Thyroid gland (tissue), 4 donors: ENCODE data around the gene CIITA. TPM values are rescaled to one million over a fixed set of nuclear protein-coding genes. Genes with fewer than 3 reads are reported as not detected.

Experiments
- DNase-seq, 2 donors: peaks; one replicate each; pipeline ENCODE4 v3.0.0-alpha.2; 2019
- H3K27ac ChIP-seq, 3 donors: fragments of 200-600 bp; sonication (generic); 1 replicate in 2 of 3; 2 replicates in 1 of 3; pipeline ENCODE4 v1.5.1; 2016 to 2019; ENCODE audit warnings: mild to moderate bottlenecking in 1 of 3, moderate library complexity in 1 of 3
- H3K27me3 ChIP-seq: fragments of 200-600 bp; sonication (generic); one replicate; pipeline ENCODE4 v1.5.1; 2019
- H3K36me3 ChIP-seq, 2 donors: fragments of 200-600 bp; sonication (generic); one replicate each; pipeline ENCODE4 v1.5.1; 2016 to 2019
- H3K4me1 ChIP-seq, 2 donors: fragments of 200-600 bp; sonication (generic); one replicate each; pipeline ENCODE4 v1.5.1; 2017 to 2019
- H3K4me3 ChIP-seq, 3 donors: fragments of 200-600 bp; sonication (generic); replicated peaks in 1 of 3; 1 replicate in 2 of 3; 2 replicates in 1 of 3; pipeline ENCODE4 v1.5.1; 2016; ENCODE audit warnings: mild to moderate bottlenecking in 1 of 3
- H3K9me3 ChIP-seq: fragments of 200-600 bp; sonication (generic); one replicate; pipeline ENCODE4 v1.5.1; 2017
- POLR2A ChIP-seq, 2 donors: fragments of 450-650 bp; IDR thresholded peaks; one replicate each; pipeline ENCODE4 v1.6.1; 2017; ENCODE audit warnings: antibody characterized with exemption in 2 of 2, mild to moderate bottlenecking in 2 of 2, moderate library complexity in 1 of 2
- WGBS, 2 donors: methylation state at CpG; one replicate each; pipeline ENCODE4 v1.1.5; 2017; 5-methylcytosine and 5-hydroxymethylcytosine counted together
- intact Hi-C: fragments of 100-400 bp; cut with DNase I; formaldehyde crosslinking; loops from one replicate; pipeline ENCODE4 v1.15.1; 2023
- total RNA-seq, 4 donors: library from RNA; depleted of rRNA; stranded (reverse); fragments of >200 nt; gene quantifications; one replicate each; pipeline ENCODE4 v1.2.3, GENCODE V29; 2016
- TF ChIP-seq, protein P1 (sequence below), 6 experiments: fragments of 200-600 bp in 3 of 6; fragments of 450-650 bp in 3 of 6; sonication (generic) in 3 of 6; IDR thresholded peaks; one replicate each; pipeline ENCODE4 v1.5.1; 2016 to 2019; ENCODE audit warnings: antibody characterized with exemption in 6 of 6, mild to moderate bottlenecking in 2 of 6, inconsistent platforms in 1 of 6, moderate library complexity in 1 of 6

CIITA gene
- total RNA-seq, 4 donors from 2014 or later = 1.8 to 14.3 (median 10.0) TPM

DNA sequence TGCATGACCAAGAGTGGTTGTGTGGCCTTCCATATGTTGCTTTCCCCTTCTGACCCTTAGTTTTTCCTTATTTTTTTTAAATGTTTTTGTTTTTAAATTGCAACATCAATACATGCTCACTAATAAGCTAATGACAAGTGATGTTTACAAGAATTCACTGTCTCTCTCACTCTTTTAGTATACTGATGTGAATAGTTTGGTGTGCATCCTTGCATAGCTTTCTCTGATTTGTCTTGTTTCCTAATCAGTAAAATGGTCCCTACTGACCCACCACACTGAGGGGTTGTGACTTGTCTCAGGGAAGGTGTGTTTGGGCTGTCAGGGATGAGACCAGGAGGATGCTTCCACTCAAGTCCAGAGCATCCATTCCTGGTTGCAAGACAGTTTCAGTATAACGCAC, 26.0 kb downstream of the CIITA start:
- no peaks in the 10 kb centered on the region for H3K36me3 ChIP-seq
- no peaks in the 10 kb centered on the region for H3K27me3 ChIP-seq
- DNase-seq = no peak
- H3K4me1 ChIP-seq = peaks cover 5 to 10% of the 10 kb centered on the region in 2 donors
- WGBS, 2 donors = 95 to 100% methylated on average over 1 of the region's 1 CpG
- no peaks in the 10 kb centered on the region for H3K9me3 ChIP-seq
- H3K27ac ChIP-seq = no peak overlapping the region
- no peak for TF ChIP-seq POLR2A (IDR thresholded peaks at IDR 0.05)
- TF ChIP-seq, protein P1, sequence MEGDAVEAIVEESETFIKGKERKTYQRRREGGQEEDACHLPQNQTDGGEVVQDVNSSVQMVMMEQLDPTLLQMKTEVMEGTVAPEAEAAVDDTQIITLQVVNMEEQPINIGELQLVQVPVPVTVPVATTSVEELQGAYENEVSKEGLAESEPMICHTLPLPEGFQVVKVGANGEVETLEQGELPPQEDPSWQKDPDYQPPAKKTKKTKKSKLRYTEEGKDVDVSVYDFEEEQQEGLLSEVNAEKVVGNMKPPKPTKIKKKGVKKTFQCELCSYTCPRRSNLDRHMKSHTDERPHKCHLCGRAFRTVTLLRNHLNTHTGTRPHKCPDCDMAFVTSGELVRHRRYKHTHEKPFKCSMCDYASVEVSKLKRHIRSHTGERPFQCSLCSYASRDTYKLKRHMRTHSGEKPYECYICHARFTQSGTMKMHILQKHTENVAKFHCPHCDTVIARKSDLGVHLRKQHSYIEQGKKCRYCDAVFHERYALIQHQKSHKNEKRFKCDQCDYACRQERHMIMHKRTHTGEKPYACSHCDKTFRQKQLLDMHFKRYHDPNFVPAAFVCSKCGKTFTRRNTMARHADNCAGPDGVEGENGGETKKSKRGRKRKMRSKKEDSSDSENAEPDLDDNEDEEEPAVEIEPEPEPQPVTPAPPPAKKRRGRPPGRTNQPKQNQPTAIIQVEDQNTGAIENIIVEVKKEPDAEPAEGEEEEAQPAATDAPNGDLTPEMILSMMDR (IDR thresholded peaks at IDR 0.05) = no peak
- intact Hi-C loops = no loop called here
- H3K4me3 ChIP-seq = no peak overlapping the region

DNA sequence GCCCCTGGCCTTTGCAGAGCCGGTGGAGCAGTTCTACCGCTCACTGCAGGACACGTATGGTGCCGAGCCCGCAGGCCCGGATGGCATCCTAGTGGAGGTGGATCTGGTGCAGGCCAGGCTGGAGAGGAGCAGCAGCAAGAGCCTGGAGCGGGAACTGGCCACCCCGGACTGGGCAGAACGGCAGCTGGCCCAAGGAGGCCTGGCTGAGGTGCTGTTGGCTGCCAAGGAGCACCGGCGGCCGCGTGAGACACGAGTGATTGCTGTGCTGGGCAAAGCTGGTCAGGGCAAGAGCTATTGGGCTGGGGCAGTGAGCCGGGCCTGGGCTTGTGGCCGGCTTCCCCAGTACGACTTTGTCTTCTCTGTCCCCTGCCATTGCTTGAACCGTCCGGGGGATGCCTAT, 29.5 kb downstream of the CIITA start:
- TF ChIP-seq, protein P1 (IDR thresholded peaks at IDR 0.05) = no peak
- TF ChIP-seq POLR2A (IDR thresholded peaks at IDR 0.05) = no peak
- no peak for DNase-seq

DNA sequence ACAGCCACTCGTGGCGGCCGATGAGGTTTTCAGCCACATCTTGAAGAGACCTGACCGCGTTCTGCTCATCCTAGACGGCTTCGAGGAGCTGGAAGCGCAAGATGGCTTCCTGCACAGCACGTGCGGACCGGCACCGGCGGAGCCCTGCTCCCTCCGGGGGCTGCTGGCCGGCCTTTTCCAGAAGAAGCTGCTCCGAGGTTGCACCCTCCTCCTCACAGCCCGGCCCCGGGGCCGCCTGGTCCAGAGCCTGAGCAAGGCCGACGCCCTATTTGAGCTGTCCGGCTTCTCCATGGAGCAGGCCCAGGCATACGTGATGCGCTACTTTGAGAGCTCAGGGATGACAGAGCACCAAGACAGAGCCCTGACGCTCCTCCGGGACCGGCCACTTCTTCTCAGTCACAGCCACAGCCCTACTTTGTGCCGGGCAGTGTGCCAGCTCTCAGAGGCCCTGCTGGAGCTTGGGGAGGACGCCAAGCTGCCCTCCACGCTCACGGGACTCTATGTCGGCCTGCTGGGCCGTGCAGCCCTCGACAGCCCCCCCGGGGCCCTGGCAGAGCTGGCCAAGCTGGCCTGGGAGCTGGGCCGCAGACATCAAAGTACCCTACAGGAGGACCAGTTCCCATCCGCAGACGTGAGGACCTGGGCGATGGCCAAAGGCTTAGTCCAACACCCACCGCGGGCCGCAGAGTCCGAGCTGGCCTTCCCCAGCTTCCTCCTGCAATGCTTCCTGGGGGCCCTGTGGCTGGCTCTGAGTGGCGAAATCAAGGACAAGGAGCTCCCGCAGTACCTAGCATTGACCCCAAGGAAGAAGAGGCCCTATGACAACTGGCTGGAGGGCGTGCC, 30.1 kb downstream of the CIITA start:
- peak; percentile 91 to 96 for DNase-seq
- TF ChIP-seq POLR2A (IDR thresholded peaks at IDR 0.05) = no peak
- TF ChIP-seq, protein P1 (IDR thresholded peaks at IDR 0.05) = no peak
- H3K27me3 ChIP-seq = no peaks in the 10 kb centered on the region
- H3K4me3 ChIP-seq = no peak overlapping the region
- H3K27ac ChIP-seq = peak overlapping the region in 1 of 3 donors; percentile 12
- H3K4me1 ChIP-seq = peaks cover 5 to 10% of the 10 kb centered on the region in 2 donors
- H3K9me3 ChIP-seq = no peaks in the 10 kb centered on the region
- intact Hi-C loops = no loop called here
- H3K36me3 ChIP-seq = no peaks in the 10 kb centered on the region
- WGBS, 2 donors = 69 to 85% methylated on average over 14 to 29 of the region's 46 CpGs

More for the DNA sequence above, 29.5 kb downstream of the CIITA start:
- Histone ChIP-seq H3K27ac (no peak overlapping the region), H3K4me3 (no peak overlapping the region), H3K36me3 (no peaks in the 10 kb centered on the region), H3K27me3 (no peaks in the 10 kb centered on the region), H3K9me3 (no peaks in the 10 kb centered on the region), H3K4me1 (peaks cover 5 to 10% of the 10 kb centered on the region in 2 donors)
- intact Hi-C loops = no loop called here
- 93 to 94% methylated on average over 9 to 15 of the region's 19 CpGs for WGBS, 2 donors

DNA sequence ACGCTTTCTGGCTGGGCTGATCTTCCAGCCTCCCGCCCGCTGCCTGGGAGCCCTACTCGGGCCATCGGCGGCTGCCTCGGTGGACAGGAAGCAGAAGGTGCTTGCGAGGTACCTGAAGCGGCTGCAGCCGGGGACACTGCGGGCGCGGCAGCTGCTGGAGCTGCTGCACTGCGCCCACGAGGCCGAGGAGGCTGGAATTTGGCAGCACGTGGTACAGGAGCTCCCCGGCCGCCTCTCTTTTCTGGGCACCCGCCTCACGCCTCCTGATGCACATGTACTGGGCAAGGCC, 30.7 kb downstream of the CIITA start:
- intact Hi-C loops = no loop called here
- H3K27me3 ChIP-seq = no peaks in the 10 kb centered on the region
- no peak for DNase-seq
- H3K4me1 ChIP-seq = peaks cover 5 to 10% of the 10 kb centered on the region in 2 donors
- no peaks in the 10 kb centered on the region for H3K9me3 ChIP-seq
- 73 to 82% methylated on average over 13 to 20 of the region's 21 CpGs for WGBS, 2 donors
- H3K36me3 ChIP-seq = no peaks in the 10 kb centered on the region
- TF ChIP-seq, protein P1 (IDR thresholded peaks at IDR 0.05) = no peak
- TF ChIP-seq POLR2A (IDR thresholded peaks at IDR 0.05) = no peak
- peak overlapping the region in 1 of 3 donors; percentile 12 for H3K27ac ChIP-seq
- no peak overlapping the region for H3K4me3 ChIP-seq

DNA sequence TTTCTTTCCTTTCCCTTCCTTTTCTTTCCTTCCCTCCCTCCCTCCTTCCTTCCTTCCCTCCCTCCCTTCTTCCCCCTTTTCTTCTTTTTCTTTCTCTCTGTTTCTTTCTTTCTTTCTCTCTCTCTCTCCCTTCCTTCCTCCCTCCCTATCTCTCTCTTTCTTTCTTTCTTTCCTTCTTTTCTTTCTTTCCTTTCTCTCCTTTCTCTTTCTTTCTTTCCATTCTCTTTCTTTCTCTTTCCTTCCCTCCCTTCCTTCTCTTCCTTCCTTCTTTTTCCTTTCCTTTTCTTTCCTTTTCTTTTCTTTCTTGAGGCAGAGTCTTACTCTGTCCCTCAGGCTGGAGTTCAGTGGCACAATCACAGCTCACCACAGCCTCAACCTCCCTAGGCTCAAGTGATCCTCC, 34.3 kb downstream of the CIITA start:
- intact Hi-C loops = no loop called here
- no peak for DNase-seq
- no peak overlapping the region for H3K27ac ChIP-seq
- TF ChIP-seq, protein P1 (IDR thresholded peaks at IDR 0.05) = no peak
- no peak for TF ChIP-seq POLR2A (IDR thresholded peaks at IDR 0.05)
- H3K4me1 ChIP-seq = peaks cover 5 to 10% of the 10 kb centered on the region in 2 donors
- H3K9me3 ChIP-seq = no peaks in the 10 kb centered on the region
- no peak overlapping the region for H3K4me3 ChIP-seq
- H3K36me3 ChIP-seq = no peaks in the 10 kb centered on the region
- H3K27me3 ChIP-seq = no peaks in the 10 kb centered on the region
